GM21423 (cell line): ENCODE results near the gene GAK.

Experiments
- ATAC-seq: cut with Tn5 transposase; IDR thresholded peaks from one replicate; pipeline ENCODE4 v1.9.1; 2021; ENCODE audit warnings: mild to moderate bottlenecking, moderate library complexity; ENCODE audit not compliant: unreplicated experiment

GAK gene

DNA sequence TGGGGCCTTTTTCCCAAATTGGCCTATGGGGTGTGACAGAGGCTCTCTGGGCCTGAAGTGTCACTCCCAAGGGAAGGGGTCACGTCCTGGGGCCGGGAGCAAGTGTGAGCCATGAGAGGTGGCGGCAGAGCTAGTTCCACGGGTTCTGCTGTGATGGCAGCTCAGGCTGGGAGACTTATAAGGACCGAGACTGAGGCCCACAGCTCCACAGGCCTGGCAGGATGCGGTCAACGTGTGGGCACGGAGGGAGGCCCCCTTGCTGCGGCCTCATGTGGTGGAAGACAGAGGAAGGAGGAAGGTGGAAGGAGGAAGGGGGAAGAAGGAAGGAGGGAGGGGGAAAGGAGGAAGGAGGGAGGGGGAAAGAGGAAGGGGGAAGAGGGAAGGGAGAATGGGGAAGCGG is 99.0 kb downstream of the GAK start:
- ATAC-seq: no peak

DNA sequence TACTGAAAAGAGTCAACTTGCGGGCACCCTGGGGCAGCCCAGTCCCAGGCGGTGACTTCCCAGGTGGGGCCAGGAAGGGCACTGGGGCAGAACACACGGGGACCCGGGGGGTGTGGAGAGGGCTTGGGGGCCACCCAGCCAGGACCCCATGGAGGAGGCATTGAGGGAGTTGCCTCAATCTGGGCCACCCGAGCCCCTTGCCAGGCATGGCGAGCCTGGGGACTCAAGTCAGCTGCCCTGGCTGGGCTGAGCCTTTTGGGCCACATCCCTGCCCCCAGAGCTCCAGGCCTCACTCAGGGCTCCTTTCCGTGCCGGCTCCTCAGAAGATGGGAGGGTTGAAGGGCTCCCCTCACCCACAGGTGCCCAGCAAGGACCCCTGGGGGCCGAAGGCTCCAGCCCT is 99.6 kb downstream of the GAK start:
- ATAC-seq: no peak

DNA sequence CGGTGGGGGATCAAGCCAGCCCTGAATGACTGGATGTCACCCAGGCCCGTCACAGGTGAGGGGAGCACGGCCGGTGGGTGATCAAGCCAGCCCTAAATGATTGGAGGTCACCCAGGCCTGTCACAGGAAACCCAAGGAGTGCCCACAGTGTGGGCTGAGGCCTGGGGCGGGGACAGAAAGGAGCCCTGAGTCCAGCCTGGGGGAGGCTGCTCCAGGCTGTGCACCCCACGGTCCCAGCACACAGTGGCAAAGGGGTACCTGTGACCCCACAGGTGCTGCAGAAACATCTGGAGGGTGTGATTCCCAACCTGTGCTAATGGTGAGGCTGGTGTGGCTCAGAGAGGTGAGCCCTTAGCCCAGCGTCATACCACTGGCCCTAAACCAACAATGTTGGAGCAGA is 100.0 kb downstream of the GAK start:
- ATAC-seq: no peak

DNA sequence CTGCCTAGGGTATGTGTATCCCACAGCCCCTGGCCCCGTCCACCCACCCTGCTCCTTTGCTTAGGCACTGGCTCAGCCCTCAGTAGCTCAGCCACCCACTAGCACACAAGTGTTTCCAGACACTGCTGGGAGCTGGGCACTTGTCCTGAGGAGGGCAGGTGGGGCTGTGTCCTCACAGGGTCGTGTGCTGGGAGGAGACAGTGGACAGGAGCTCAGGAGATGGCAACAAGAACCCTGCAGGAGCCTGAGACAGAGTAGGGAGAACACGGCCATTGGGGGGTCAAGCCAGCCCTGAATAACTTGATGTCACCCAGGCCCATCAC is 100.7 kb downstream of the GAK start:
- ATAC-seq: no peak

DNA sequence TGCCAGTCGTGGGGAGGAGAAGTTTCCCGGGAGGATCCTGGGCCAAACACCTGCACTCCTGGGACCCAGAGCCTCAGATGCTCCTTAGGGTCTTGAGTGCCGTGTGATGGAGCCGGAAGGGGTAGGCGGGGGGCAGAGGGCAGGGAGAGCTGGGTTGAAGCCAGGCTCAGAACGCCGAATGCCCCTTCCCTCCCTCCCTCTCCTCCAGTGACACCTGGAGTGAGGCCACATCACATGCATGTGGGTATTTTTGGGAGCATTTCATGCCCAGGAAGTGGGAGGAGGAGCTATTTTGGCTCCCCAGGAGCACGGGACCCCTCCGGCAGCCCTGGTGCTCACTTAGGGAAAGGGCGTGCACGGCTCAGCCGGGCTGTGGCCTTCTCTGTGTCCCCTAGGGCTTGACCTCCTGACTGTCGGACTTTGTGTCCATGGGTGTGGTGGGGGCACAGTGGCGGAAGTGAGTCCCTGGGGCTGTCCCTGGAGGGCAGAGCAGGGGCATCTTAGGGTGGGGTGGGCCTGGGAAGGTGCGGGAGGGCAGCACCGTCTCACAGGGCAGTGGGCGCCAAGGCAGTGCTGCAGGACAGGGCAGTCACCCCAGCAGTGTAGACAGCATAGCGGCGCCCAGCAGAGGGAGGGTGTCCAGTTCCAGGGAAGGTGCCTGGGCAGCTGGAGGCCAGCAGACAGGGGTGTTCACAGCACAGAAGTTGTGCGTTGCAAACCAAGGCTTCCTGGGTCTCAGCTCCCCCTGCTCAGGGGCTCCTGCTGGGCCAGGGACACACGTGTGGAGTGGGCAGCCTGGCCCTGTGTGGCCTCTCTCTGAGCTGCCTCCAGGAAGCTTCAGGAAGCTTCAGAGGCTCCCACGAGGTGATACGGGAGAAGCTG is 101.3 kb downstream of the GAK start:
- ATAC-seq: no peak

DNA sequence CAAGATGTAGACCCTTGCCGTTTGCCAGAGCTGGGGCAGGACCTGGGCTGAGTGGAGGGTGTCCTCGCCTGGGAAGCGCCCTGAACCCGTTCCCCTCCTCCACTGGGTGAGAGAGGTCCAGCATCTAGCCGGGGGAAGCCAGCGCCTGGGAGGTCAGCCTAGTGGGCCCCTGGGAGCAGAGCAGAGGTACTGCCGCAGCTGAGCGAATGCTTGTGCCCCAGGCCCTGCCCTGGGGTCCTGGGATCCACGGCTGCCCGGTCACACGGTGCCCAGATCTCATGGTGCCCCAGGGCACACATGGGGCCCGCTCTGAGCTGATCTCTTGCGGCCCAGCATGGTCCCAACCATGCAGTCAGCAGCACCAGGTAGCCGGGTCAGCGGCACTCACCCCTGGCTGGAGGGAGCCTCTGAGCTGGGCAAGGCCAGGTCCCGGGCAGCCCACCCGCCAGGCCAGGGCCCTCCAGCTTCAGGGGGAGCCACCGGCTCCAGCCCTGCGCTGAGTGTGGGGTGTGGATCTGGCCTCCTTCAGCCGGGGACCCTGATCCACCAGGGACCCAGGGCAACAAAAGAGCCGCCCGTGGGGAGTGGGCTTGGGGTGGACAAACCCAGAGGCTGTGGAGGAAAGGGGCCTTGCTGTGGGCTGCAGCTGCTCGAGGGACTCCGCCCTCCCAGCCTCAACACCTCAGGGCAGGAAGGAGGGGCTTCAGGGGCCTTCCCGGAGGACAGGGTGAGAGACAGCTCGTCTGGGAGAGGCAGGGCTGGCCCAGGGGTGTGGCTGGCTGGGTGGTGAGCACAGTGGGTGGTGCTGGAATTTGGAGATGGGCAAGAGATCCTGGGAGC is 102.1 kb downstream of the GAK start:
- no peak for ATAC-seq

DNA sequence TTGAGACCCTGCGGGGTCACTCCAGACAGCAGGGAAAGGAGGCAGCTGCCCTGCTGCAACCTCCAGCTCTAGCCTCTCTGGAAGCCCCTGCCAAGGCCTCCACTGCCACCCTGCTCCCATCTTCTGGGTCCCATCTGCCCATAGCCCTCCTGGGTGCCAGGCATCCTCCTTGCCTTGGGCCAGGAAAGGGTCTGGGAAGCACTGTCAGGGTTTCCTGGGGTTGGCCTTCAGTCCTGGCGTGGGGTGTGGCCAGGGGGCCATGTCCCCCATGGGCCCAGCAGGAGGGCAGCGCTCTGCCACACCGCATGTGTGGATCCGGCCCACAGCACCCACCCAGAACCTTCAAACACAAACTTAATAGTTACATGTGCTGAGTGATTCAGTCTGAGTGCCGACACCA is 102.8 kb downstream of the GAK start:
- ATAC-seq: no peak

DNA sequence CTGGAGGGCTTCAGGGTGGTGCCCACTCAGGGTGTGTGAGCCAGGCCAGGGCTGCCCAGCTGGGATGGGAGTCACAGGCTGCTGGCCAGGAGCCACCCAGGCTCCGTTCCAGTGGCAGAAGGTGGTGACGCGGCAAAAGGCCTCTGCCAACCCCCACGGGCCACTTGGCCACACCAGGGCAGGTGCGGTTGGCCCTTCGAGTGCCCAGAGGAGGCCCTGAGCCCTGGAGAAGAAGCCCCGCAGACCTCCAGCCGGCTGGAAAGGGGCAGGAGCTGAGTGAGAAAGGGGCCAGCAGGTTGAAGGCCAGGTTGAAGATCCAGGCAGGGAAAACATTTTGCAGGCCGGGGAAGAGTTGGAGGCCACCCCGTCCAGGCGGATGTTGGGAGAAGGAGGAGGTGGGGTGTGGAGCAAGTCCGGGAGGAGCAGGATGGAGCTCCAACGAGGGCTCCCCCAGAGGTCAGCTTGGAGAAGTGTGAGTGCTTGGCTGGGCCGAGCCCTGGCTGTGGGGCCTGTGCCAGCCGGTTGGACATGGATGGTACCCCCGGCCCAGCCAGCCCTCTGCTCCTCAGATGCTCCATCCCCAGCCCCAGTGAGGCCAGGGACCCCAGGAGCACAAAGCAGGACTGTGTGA is 103.4 kb downstream of the GAK start:
- no peak for ATAC-seq

DNA sequence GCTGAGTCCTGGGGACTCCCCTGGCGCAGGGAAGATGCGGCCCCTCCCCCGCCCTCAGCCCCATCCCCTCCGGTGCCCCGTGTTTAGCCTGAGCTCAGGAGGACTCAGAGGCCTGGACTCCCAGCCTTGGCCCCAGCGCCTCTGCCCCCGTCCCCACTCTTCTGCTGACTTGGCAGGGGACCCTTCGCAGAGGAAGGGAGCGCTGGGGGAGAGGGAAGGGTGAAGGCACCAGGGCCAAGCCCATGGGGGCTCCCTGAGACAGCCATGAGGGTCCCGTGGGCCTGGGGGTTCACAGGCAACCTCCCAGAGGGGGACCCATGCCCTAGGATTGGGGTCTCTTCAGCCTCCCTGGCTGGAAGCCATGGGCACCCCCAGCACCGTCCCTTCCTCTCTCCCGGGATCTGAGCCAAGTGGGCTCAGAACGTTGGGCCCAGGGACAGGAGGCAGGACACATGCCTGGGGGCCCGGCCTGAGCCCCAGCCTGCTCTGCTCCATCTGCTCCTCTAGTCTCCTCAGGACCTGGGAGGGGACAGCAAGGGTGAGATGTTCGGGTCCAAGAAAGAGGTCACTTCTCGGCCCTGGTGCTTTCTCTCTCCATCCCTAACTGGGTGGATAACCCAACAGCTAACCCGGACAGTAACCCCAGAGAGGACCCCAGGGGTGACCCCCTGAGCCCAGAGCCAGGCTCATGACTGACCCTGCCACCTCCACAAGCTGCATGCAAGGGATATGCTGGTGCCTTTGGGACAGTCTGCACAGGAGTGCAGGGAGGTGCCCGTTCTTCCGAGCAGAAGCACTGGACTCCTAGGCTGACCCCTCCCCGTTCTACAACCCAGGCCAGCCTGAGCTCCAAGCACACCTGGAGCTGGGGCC is 104.7 kb downstream of the GAK start:
- ATAC-seq: no peak

DNA sequence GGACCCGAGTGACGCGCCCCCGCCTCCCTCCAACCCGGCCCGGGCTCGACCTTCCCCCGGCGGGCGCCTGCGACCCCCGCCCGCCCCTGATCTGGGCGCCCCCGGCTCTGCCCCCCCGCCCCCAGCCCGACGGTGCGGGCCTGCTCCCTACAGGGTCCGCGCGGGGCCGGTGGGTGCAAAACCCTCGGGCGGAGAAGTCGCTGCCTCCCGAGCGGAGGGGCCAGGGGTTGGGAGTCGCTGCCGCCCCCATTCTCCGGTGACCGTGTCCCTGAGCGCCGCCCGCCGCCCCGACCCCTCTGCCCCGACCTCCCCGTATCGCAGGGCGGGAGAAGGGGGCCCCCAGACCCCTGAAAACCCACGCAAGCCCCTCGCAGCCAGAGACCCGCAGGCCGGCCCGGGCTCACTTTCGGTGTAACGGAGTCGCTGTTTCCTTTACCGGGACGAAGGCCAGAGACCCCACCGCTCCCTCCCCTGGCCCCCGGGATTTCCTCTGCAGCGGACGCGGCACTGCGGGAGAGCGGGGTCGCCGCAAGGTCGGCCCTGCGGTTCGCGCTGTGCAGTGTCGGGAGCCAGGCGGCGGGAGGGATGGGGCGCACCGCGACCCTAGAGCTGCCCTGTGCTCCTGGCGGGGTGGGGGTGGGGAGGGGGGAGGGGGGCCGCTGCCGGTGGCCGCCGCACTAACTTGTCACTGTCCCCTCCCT is 105.5 kb downstream of the GAK start:
- ATAC-seq: no peak

DNA sequence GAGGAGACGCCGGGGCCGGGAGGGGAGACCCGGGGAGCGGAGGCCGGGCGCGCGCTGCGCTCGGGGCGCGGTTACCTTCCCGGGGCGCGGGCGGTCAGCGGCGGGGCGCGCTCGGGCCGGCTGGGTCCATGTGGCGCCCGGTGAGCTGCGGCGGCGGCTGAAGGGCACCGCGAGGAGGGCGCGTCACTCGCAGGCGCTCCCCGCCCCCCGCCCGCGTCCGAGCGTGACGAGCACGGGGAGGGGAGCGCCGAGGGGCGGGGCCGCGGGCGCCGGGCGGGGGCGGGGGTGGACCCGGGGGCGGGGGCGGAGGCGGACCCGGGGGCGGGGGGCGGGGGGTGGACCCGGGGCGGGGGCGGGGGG is 106.2 kb downstream of the GAK start, which contains the start of gene CPLX1:
TSS of gene CPLX1 (minus strand) at position 159 of the 360 bp plus-strand sequence. CDS start 1,607 bp downstream, outside the sequence.
- no peak for ATAC-seq

DNA sequence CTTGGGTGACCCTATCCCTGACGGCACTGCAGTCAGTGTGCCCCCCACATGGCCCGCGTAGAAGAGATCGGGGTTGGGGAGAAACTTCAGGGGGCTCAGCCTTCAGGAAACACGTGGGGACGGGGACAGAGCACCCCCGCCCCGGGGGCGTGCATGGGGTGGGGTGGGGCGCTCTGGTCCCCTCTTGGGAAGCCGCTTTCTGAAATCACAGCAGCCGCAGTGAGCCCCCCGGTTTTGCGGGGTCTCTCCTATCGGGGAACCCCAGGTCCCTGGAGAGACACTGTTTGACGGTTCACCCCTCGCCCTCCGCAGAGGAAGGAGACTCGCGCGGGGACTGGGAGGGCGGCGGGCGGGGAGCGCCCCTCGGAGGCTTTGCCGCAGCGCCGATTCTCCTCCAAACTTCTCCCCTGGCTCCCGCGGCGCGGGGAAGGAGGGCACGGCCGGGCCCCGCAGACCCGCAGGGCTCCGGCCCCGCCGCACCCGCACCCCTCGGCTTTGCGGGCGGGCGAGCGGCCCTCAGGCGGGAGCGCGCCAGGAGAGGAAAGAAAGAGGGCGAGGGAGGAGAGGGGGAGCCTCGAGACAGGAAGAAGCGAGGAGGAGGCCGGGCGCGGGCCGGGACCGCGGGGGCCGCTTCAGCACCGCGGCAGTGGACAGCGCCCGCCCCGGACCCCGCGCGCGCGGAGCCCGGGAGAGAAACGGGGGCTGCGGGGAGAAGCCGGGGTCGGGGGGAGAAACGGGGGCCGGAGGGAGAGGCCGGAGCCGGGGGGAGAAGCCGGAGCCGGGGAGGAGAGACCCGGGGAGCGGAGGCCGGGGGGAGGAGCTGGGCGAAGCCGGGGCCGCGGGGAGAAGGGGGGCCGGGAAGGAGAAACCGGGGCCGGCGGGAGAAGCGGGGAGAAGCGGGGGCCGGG is 106.8 kb downstream of the GAK start:
- no peak for ATAC-seq

DNA sequence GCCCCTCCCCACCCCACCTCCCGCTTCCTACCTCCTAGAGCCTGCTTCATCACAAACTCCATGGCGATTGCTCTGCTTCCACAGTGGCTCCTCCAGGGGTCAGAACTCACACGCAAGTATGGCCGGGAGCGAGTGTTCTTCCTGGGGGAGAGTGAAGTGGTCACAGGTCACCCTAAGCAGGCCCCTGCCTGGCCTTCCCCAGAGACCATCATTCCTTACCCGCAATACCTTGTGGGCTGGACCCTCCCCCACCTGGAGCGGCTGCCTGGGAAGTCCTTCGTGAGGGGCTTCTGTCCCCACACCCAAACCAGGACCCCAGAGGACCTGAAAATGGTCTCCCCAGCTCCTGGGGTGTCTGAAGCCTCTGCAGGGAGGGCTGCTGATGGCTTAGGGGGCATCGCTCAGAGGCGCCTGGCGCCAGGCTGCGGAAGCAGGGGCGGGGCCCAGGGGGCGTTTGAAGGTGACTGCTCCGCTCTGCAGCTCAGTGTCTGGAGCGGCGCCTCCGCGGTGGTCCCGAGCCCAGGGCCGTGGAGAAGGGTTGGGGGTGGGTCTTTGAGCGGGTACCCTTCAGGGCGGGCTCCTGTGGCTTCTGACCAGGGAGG is 107.6 kb downstream of the GAK start:
- no peak for ATAC-seq

DNA sequence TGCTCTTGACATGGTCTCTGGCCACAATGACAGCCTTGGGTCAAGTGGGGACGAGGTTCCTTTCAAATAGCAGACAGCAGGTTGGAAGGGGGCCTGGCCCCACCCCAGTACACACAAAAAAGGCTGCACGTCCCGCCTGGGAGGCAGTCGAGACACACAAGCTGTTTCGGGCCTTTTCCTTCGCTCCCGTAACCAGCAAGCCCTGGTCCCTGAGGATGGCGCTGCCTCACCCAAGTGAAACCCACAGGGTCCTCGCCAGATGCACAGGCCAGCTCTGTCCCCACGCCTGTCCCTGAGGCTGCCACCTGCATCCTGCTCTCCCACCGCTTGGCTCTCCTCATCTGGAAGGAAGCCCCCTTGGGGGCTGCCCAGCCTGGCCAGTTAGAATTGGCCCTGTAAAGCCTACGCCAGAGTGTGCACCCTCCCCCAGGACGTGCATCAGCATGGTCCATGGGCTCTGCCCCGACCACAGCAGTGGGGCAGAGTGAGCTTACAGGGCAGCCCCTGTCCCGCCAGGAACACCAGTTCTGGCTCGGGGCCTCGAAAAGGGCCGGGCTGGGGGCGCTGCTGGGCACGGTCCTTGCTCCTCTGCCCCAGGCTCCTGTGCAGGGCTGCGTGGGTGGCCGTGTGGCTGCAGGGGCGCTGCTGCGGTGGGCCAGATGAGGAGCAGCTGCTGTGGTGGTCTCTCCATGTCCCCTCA is 108.2 kb downstream of the GAK start:
- no peak for ATAC-seq

DNA sequence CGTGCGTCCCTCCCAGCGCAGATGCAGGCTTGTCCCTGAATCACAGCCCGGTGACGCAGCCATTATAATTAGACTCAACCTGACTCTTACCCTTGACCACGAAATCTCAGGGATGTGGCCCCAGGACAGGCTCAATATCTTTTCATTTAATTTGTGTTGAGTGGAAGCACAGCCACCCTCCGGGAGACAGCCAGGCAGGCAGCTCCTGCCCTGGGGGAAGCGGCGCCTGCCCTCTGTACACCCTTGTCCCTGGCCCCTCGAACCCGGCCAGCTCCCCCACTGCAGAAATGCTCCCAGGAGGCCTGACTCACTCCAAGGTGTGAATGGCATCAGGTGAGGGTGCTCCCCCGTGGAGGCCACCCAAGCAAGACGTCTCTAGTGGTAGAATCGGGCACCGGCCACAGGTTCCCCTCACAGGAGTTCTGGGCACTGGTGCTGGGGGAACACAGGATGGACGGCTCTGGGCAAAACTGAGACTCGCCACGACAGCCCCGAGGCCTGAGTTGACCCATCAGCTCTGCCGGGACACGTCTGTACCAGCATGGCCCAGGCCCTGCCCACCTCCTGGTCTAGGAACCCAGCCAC is 108.8 kb downstream of the GAK start:
- ATAC-seq: no peak

DNA sequence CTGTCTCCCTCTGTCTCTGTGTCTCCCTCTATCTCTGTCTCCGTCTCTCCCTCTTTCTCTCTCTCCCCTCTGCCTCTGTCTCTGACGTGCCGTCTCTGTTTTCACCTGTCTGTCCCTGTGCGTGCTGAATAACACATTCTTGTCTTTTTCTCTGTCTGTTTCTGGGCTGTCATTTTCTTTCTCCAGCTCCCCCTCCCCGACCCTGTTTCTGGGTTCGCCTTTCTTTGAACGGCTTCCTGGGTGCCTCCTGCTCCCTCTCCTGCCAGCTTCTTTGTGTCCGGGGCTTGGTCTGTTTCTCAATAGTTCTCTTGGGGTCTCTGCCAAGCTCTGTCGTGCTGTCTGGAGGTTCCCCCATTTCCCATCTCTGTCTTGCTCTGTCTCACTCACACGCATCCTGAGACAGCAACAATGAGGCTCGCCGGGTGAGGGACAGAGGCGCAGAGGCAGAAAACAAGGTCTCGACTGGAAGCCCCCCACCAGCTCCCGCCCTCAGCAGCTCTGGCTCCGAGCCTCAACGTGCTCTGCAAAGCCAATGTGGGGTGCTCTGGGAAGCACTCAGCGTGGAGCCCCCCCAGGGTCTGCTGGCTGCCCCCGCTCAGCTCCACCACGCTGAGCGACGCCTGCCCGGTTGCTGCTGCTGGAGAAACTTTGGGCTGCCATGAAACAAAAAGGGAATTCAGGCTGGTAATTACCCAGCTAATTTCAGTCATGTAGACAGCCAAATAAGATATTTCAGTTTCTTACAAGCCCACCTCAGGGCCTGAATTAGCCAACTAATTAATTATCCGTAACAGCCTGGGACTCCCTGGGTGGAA is 109.5 kb downstream of the GAK start:
- no peak for ATAC-seq

DNA sequence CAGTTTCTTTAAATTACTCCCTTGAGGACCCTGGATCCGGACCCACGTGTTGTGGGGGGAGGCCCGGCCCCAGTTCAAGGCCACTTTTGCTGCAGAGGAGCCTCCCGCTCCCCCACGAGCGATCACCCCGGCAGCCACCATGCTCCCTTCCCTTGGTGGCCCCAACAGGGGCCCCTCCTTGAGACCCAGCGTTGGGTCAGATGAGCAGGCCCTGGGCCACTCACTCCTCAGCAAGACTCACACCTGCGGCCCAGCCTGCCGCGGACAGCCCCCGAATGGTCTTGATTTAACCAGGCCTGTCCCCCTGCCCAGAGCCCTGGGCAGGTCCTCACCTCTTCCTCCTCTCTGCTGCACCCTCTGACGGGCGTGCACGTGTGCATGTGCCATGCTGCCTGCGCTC is 110.5 kb downstream of the GAK start:
- no peak for ATAC-seq
